Heart left ventricle (tissue), 13 donors: ENCODE measurements around the gene MGAT5.

Source experiments
- CTCF ChIP-seq, 12 donors: fragments of 200-600 bp; sonication (generic) in 4 of 12; IDR thresholded peaks; one replicate each; pipeline versions ENCODE4 v1.5.0 to v1.8.0; 2018 to 2022; ENCODE audit warnings: antibody characterized with exemption in 12 of 12, mild to moderate bottlenecking in 5 of 12
- POLR2A ChIP-seq, 2 donors: fragments of 450-650 bp; IDR thresholded peaks; one replicate each; pipeline ENCODE4 v1.6.1; 2017; ENCODE audit warnings: antibody characterized with exemption in 2 of 2, mild to moderate bottlenecking in 2 of 2, moderate library complexity in 2 of 2
- donor health status: ischemic (EF 13 %, LVEDD 7.1; RV severe dilation, severe dysfunction).
- donor health status: DM: no; HTN: yes; CAD: no.
- donor health status: DM: no; HTN: no; CAD: no.
- donor health status: ischemic (EF 25% LVEDD 6.9; RV normal size, moderate dysfunction).
- donor health status: ischemic (EF 25% LVEDD 5.7; RV mildly dilated, moderate dysfunction).
- donor health status: ischemic (EF 35%, LVEDD 5.7; RV mildly dilated, moderate dysfunction).
- donor health status: nonischemic (EF 11% LVEDD 7.7; RV severe dilation, severe dysfunction).
- donor health status: DM: yes; HTN: yes; CAD: no.
- donor health status: PGD.
- donor health status: ischemic (EF 29% LVEDD 5.4; RV normal size, mild dysfunction).
- donor health status: nonischemic (EF 23%, LVEDD 6.1; RV moderate dilation, normal function).

GRCh38 chr2:134336352-134336751, 82.5 kb downstream of the MGAT5 start:
- TF ChIP-seq CTCF (IDR thresholded peaks at IDR 0.05) (no peak), POLR2A (IDR thresholded peaks at IDR 0.05) (no peak)
